ENCODE data around the gene USP21.

USP21 gene

DNA sequence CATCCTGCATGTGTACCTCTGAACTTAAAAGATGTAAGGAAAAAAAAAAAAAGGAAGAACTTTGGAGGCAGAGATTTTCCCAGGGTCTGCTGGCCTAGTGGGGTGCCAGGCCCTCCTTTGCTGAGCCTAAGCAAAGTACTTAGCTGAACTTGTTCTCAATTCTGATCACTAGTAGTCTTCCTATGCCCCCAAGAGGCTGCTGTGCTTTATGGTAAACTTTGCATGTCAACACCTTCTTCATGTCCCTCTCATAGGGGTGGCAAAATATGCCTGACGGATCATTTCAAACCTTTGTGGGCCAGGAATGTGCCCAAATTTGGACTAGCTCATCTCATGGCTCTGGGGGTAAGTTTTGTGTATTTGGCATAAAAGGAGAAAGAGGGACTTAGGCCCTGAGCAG lies 1.4 kb upstream of the USP21 start:
- in situ Hi-C loops (cut with MboI; ENCODE audit: low pct_unique_long_range_greater_than_20kb, low sequenced_read_pairs, unreplicated experiment), result no loop called here
- TF ChIP-seq, protein P1, sequence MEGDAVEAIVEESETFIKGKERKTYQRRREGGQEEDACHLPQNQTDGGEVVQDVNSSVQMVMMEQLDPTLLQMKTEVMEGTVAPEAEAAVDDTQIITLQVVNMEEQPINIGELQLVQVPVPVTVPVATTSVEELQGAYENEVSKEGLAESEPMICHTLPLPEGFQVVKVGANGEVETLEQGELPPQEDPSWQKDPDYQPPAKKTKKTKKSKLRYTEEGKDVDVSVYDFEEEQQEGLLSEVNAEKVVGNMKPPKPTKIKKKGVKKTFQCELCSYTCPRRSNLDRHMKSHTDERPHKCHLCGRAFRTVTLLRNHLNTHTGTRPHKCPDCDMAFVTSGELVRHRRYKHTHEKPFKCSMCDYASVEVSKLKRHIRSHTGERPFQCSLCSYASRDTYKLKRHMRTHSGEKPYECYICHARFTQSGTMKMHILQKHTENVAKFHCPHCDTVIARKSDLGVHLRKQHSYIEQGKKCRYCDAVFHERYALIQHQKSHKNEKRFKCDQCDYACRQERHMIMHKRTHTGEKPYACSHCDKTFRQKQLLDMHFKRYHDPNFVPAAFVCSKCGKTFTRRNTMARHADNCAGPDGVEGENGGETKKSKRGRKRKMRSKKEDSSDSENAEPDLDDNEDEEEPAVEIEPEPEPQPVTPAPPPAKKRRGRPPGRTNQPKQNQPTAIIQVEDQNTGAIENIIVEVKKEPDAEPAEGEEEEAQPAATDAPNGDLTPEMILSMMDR (IDR thresholded peaks at IDR 0.05; ENCODE audit: extremely low read depth, insufficient read depth, missing control alignments), result no peak
- no peak for DNase-seq (ENCODE audit: low spot score)

DNA sequence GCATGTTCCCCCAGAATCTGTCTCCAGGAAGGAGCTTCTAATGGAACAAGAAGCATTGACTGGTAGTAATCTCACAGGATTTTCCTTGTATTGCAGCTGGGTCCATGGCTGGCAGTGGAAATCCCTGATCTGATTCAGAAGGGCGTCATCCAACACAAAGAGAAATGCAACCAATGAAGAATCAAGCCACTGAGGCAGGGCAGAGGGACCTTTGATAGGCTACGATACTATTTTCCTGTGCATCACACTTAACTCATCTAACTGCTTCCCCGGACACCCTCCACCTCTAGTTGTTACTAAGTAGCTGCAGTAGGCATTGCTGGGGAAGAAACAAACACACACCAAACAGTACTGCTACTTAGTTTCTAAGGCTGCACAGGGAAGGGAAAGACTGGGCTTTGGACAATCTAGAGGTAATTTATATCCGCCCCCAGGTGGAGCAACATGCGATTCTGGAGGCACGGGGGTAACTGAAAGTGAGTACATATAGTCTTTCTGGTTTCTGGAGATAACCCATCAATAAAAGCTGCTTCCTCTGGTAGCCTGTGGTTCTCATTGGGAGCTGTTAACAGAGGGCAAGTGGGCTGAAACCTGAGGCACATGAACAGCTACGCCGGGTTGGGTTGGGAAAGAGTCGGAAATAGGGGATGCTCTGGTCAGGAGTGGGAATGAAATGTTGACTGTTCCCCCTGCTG lies 837 bp upstream of the USP21 start:
- in situ Hi-C loops (cut with MboI; ENCODE audit: low pct_unique_long_range_greater_than_20kb, low sequenced_read_pairs, unreplicated experiment), result no loop called here

DNA sequence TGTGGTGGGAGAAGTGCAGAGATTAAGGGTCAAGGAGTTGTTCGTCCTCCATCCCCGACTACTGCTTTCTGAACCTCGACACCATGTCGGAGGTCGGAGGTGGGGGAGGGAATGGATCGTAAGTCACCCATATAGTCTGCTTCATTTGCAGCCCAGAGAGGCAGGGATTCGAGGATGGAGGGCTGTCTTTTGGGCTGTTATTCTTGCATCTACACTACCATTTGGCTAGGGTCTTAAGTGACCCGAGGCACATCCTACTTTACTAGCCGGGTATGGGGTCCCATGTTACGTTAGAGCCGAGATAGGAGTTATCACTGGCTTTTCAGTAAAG lies 578 bp downstream of the USP21 start:
- TF ChIP-seq, protein P1 (IDR thresholded peaks at IDR 0.05; ENCODE audit: extremely low read depth, insufficient read depth, missing control alignments), result no peak
- in situ Hi-C loops (cut with MboI; ENCODE audit: low pct_unique_long_range_greater_than_20kb, low sequenced_read_pairs, unreplicated experiment), result no loop called here
- no peak for DNase-seq (ENCODE audit: low spot score)

More for the DNA sequence above, 837 bp upstream of the USP21 start:
- DNase-seq (ENCODE audit: low spot score), result no peak
- TF ChIP-seq, protein P1 (IDR thresholded peaks at IDR 0.05; ENCODE audit: extremely low read depth, insufficient read depth, missing control alignments), result no peak

DNA sequence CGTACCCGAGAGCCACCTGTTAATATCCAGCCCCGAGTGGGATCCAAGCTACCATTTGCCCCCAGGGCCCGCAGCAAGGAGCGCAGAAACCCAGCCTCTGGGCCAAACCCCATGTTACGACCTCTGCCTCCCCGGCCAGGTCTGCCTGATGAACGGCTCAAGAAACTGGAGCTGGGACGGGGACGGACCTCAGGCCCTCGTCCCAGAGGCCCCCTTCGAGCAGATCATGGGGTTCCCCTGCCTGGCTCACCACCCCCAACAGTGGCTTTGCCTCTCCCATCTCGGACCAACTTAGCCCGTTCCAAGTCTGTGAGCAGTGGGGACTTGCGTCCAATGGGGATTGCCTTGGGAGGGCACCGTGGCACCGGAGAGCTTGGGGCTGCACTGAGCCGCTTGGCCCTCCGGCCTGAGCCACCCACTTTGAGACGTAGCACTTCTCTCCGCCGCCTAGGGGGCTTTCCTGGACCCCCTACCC lies 1.4 kb downstream of the USP21 start:
- in situ Hi-C loops (cut with MboI; ENCODE audit: low pct_unique_long_range_greater_than_20kb, low sequenced_read_pairs, unreplicated experiment), result no loop called here

DNA sequence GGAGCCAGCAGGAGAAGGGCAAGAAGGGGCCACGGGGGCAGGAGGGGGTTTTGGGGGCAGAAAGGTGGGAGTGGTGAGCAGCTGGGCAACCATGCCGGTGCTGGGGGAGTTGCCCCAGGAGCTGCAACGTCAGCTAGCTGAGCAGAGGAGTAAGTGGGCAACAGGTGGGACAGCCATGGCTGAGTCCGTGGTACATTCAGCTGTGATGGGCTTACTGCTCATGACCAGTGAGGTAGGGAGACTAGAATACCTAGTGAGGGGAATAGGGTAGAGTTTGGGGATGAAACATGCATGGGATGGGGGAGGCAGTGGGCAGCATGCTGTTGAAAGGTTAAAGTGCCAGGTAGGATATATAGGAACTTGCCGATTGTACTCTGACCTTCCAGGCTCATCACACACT lies 2.4 kb downstream of the USP21 start:
- TF ChIP-seq, protein P1 (IDR thresholded peaks at IDR 0.05; ENCODE audit: extremely low read depth, insufficient read depth, missing control alignments), result no peak
- no peak for DNase-seq (ENCODE audit: low spot score)
- in situ Hi-C loops (cut with MboI; ENCODE audit: low pct_unique_long_range_greater_than_20kb, low sequenced_read_pairs, unreplicated experiment), result no loop called here

More for the DNA sequence above, 1.4 kb downstream of the USP21 start:
- TF ChIP-seq, protein P1 (IDR thresholded peaks at IDR 0.05; ENCODE audit: extremely low read depth, insufficient read depth, missing control alignments), result no peak
- no peak for DNase-seq (ENCODE audit: low spot score)

DNA sequence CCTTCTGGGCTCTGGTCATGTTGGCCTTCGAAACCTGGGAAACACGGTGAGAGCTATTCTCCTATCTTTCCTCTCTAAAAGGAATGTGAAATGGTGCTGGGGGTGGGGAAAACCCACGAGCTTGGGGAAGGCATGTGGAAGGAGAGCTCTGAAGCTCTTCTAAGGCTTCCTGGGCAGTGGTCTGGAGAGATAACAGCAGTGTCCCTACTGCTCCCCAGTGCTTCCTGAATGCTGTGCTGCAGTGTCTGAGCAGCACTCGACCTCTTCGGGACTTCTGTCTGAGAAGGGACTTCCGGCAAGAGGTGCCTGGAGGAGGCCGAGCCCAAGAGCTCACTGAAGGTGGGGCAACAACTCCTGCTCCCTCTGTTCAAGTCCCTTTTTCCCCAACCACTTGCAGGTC lies 2.8 kb downstream of the USP21 start:
- no peak for DNase-seq (ENCODE audit: low spot score)
- in situ Hi-C loops (cut with MboI; ENCODE audit: low pct_unique_long_range_greater_than_20kb, low sequenced_read_pairs, unreplicated experiment), result no loop called here
- TF ChIP-seq, protein P1 (IDR thresholded peaks at IDR 0.05; ENCODE audit: extremely low read depth, insufficient read depth, missing control alignments), result no peak
